Right lung (tissue), 5 donors: ENCODE results near the gene GALNT2. TPM values are rescaled to one million over a fixed set of nuclear protein-coding genes. Genes with fewer than 3 reads are reported as not detected.

Source experiments
- DNase-seq, 2 donors: peaks; one replicate each; pipeline ENCODE4 v3.0.0-alpha.2; 2013
- polyA plus RNA-seq, 5 donors: library from polyadenylated mRNA; unstranded; fragments of 120-200 nt; gene quantifications; one replicate each; pipeline versions ENCODE4 v1.2.1 to v1.2.3, GENCODE V29; 2013; ENCODE audit warnings: inconsistent platforms in 1 of 5, low replicate concordance in 1 of 5; ENCODE audit not compliant: insufficient read length in 5 of 5, insufficient read depth in 1 of 5

GALNT2 gene
- polyA plus RNA-seq, 5 donors, result 28.2 to 41.2 (median 36.2) TPM

DNA sequence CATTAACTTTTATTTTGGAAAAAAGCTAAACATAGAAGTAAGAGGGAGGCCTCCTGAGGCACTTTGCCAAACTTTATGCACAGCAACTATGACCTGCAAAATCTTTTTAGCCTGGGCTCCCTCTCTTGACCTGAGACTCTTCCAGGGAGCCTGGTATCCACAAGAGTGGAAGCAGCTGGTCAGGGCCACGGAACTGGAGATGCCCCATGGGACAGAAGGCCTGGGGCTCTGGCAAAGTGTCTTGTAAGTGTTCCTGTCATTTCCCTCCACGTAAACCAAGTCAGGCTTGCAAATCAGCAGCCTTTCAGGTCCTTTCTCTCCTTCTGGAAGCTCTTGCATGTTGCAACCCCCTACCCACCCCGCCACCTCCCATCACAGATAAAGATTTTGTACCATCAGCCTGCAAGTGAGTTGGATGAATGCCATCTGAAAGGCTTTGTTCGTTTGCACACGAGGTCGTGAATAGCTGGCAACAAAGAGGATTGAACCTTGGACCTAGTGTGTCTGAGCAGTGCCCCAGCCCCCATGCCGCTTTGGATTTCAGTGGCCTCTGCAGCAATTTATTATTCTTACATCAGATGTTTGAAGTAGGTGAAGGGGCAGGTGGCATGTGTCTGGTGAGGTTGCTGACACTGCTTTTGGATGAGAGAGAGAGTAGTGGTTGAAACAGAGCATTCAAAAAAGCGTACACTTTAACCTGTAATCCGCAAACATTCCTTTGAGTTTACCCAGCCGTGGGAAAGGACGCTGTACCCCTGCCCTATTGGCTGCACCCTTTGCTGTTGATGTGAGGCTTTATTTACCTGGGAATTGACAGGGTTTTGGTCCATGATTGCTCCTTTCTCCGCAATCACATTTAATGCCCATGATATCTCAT lies 91.6 kb downstream of the GALNT2 start:
- no peak for DNase-seq

DNA sequence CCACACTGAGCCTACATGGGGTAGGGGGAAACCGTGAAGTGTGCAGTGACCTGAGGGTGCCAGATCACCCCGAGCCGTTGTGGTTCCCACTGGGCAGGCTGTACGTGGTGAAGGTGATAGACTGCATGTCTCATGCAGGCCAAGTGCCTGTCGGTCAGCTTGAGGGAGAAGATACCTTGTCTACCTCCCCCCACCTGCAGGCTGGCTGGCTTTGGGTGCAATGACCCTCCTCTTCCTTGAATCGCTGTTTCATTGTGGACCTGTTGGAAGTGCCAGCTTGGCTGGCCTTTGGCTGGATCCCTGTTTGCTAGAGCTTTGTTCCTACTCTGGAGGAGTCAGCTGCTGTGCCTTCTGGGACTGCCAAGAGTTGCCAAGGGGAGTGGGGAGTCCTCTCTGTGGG lies 92.5 kb downstream of the GALNT2 start:
- no peak for DNase-seq

- DNase-seq, result no peak
Observed at GRCh38 chr1:230160957-230161771, 94.1 kb downstream of the GALNT2 start.

GRCh38 chr1:230163205-230163604 lies 96.2 kb downstream of the GALNT2 start:
- DNase-seq, result no peak

GRCh38 chr1:230163719-230164118 lies 96.7 kb downstream of the GALNT2 start:
- DNase-seq, result no peak

GRCh38 chr1:230165536-230165935 lies 98.5 kb downstream of the GALNT2 start:
- no peak for DNase-seq

DNA sequence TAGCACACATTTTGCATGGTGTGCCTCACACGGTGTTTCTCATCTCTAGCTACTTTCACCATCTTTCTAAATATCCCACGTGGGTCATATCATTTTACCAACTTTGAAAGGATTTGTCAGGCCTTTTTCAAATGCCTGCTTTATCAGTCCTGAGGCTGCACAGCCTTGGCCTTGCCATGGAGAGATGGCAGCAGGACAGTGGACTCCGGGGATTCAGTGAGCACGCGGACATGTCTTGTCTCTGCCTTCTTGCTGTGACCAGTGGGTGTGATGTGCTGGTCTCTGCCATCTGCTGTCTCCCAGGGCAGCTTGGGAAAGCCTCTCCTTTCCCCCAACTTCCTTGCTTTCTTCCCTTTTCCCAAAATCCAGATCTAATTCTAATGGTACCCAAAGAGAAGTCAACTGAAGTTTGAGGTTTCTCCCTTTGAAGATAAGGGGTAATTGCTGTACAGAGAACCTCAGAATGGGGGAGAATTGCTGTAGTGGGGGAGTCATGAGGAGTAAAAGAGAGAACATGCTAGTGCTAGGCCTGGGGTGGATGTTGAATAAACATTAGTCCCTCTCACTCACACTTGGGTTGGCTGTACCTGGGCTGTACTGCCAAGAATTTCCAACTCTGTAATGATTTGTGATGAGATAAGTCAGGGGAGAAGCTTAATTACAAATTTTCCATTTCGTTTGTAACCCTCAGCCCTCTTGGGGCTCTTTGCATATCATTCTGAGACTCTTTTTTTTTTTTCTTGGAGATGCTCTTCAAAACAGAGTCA lies 99.5 kb downstream of the GALNT2 start:
- no peak for DNase-seq

DNA sequence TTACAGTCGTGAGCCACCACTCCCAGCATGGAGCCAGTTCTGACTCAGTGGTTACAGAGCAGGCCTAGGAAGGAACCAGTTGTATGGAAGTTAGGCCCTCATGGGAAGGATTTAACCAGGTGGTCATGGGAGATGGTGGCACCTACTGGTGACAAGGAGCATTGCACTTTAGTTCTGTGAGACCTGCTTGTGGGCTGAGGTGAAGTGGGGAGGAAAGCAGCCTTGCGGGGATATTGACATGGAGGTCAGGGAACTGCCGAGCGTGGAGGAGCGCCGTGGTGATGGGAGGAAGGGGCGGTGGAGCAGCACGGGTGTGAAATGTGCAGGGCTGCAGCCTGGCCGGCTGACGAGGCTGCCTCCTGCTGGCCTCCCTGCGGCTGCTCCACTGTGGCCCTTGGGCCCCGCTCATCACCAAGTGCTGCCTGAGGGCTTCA lies 100.4 kb downstream of the GALNT2 start:
- no peak for DNase-seq

- DNase-seq, result no peak
Observed at GRCh38 chr1:230169454-230170152, 102.6 kb downstream of the GALNT2 start.

DNA sequence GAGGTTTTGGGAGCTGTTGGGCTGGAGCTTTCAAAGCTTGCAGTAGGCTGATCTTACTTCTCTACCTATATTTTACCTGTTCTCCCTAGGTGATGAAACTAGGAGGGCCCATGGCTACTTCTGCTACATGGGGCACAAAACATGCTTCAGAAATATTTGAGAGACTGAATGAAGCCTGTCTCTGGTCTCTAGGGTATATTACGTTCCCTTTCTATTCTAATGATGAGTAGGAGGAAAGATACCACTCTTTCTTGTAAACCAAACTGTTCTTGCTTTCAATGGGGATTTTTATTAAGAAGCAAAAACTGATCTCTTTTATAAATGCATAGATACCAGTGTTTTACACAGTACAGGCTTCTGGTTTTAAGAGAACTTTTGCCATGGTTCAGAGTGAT lies 103.1 kb downstream of the GALNT2 start:
- no peak for DNase-seq

DNA sequence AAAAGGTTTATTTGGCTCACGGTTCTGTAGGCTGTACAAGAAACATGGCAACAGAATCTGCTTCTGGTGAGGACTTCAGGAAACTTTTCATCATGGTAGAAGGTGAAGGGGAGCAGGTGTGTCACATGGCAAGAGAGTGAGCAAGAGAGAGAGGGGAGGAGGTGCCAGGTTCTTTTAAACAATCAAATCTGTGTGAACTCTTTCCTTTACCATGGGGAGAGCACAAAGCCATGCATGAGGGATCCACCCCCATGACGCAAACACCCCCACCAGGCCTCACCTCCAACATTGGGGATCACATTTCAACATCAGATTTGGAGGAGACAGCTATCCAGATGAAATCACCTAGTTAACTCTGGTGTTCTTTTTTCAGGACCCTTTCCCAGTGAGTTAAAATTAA lies 103.6 kb downstream of the GALNT2 start:
- DNase-seq, result no peak

GRCh38 chr1:230171356-230172015 lies 104.4 kb downstream of the GALNT2 start:
- no peak for DNase-seq

DNA sequence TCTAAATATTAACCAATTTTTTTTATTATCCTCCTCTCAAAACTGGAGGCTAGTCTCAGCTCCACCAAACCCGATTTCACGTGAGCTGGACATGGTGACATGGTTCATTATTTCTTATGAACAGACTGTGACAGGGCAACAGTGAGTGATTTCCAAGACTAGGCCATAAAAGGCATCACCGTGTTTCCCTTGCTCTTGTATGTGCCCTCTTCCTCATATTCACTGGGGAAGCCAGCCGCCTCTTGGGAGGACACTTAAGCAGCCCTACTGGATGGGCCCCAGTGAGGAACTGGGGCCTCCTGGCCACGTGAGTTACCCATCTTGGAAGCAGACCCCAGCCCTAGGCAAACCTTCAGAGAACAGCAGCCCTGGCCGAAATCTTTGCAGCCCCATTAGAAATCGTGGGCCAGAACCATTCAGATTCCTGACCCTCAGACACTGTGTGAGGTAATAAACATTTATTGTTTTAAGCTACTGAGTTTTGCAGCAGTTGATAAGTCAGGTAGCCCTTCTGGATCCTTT lies 105.0 kb downstream of the GALNT2 start:
- no peak for DNase-seq

DNA sequence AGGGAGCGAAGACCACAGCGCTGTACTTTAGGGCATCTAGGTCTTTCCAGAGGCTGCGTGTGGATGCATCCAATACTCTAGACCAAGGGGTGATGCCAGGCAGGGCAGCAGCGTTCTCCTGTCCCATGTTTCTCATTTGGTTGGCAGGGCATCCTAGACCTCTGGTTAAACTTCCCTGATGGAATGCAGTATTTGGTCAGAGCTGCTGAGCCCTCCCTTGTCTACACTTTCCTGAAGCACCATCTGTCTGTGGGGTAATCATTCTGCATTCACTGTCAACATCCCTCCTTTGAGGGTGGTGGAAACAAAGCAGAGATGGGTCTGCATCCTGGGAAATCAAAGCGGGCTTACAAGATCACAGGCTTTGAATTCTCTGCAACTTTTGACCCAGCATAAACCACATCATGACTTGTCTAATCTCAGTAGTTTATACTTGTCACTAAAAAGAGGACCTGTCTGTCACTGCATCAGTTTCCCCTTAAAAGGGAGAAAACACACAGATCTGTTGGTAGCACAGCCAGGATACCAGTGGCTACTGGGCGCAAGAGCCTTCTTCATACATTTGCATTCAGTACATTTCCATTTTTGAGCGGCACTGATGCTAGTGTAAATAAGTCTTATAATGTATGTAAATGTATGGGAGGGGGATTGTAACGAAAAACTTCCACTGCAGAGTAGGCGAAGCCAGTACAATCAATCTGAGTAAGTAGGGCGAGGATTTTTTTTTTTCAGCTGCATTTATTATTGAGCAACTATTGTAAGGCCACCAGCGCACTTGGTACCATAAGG lies 106.3 kb downstream of the GALNT2 start:
- DNase-seq, result no peak

GRCh38 chr1:230174041-230174440 lies 107.0 kb downstream of the GALNT2 start:
- DNase-seq, result no peak

- DNase-seq, result no peak
Observed at GRCh38 chr1:230174471-230175162, 107.6 kb downstream of the GALNT2 start.

DNA sequence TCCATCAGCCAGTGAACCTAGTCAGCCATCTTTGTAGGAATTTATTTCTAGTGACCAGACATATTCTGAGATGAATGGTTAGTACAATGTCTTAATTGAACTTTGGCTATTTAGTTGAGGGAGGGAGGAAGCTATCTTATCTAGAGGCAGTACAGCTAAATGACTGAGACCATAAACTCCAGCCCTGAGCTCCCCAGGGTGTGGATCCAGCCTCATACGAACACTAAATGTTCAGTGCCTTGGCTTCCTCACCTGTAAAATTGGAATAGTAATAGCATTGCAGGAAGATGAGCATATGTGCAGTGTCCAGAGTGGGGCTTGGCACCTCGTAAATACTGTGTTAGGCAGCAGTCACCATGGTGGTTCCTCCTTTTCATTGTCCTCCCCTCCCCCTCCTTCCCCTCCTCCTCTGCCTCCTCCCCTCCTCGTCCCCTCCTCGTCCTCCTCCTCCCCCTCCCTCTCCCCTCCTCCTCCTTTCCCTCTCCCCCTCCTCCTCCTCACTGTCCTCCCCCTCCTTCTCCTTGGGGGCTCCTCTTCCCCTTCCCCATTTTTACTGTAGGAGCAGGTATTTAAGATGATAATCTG lies 108.2 kb downstream of the GALNT2 start:
- no peak for DNase-seq

- no peak for DNase-seq
Observed at GRCh38 chr1:230175839-230176238, 108.8 kb downstream of the GALNT2 start.

GRCh38 chr1:230176326-230176725 lies 109.3 kb downstream of the GALNT2 start:
- no peak for DNase-seq
